Hematopoietic multipotent progenitor cell treated with erythropoietin and hydrocortisone succinate and interleukin-3 and kit ligand, for 17 days (in vitro differentiated cells): Measurements from ENCODE around the gene NCBP3.

Source experiments
- DNase-seq: peaks from one replicate; pipeline ENCODE4 v3.0.0-alpha.2; 2015; ENCODE audit warnings: low spot score

The NCBP3 gene

DNA sequence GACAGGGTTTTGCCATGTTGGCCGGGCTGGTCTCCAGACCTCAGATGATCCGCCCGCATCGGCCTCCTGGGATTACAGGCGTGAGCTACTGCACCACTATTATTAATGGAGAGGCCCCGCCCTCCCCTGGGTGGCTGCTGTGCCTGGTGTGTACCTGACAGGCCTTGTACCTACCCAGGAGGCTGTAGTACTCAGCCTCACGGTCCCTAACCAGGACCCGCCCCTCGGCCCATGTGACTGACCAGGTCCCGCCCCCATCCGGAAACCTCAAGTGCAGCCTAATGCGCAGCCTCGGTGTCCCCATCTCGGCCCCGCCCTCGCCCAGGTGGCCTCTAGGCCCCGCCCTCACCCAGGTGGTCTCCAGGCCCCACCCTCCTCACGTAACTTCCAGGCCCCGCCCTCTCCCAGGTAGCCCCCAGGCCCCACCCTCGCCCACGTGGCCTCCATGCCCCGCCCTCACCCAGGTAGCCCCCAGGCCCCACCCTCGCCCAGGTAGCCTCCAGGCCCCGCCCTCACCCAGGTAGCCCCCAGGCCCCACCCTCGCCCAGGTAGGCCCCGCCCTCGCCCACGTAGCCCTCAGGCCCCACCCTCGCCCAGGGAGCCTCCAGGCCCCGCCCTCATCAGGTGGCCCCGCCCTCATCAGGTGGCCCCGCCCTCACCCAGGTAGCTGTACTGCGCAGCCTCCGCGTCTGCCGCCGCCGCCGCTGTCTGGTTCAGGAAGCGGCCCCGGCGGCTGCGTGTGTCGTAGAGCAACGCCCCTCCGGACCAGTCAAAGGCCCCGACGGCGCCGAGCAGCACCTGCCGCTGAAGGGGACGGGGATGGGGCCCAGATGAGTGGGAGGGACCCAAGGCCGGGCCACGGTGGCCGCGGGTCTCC is 91.3 kb downstream of the NCBP3 start:
- peak; percentile 58 for DNase-seq

GRCh38 chr17:3754066-3754457 is 92.0 kb downstream of the NCBP3 start:
- no peak for DNase-seq

- no peak for DNase-seq
Observed at GRCh38 chr17:3753624-3754023, 92.4 kb downstream of the NCBP3 start.
